Measurements from ENCODE around the gene KIF24. TPM values are rescaled to one million over a fixed set of nuclear protein-coding genes. Genes with fewer than 3 reads are reported as not detected.
"Not testable (repeated sequence)": the region's sequence is repeated elsewhere in the genome, so short reads cannot be mapped to it uniquely, and the experiment has no call there.

The KIF24 gene
- total RNA-seq, 2 donors from 2014 or later: 6.1 to 7.3 TPM

DNA sequence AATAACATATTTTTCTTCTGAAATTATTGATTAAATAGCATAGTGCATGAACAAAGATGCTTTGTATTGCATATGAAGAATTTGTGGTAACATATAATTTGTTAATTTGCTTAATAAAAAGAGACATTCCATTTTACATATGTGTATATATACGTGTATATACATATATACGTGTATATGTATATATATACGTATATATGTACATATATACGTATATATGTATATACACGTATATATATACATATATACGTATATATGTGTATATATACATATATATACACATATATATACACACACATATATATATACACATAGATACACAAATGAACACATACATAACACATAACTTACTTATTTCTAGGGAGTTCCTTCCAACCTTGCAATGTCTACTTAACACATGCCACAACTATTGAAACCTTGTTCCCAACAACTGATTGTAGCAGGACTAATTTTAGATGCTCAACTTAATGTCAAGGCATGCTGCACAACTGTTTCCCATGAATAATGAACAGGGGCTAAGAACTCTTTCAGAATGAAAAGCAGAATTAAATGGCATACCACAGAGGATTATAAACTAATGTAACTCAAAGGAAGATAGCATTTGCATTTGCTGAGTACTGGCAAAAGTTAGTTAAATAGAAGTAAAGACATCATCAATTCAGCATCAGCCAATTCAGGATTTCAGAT is 17.4 kb downstream of the KIF24 start:
- ATAC-seq (no peak), DNase-seq (ENCODE audit: low spot score in 2 of 2) (no peak)
- H3K9me3 Mint-ChIP-seq: no peaks in the 10 kb centered on the region
- H3K36me3 Mint-ChIP-seq: no peaks in the 10 kb centered on the region
- no peak overlapping the region for H3K27ac Mint-ChIP-seq

DNA sequence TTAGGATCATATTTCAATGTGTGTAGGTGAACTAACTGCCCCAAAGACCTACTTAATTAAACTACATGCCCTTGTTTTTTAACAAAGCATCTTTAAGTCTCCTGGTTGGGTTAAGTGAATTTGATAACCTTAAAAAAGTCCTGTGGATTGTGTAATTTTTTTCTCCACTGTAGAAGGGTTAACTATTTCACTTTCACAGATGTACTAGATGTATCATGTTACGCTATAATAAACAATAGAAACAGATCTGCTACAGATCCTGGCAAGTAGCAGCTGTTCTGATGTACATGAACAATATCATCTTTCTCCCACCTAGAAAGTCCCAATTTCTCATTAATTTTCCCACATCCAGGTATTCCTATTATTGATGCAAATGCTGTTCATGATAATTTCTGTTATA is 18.9 kb downstream of the KIF24 start:
- Mint-ChIP-seq H3K9me3 (no peaks in the 10 kb centered on the region), H3K27ac (no peak overlapping the region), H3K36me3 (no peaks in the 10 kb centered on the region)
- ATAC-seq (no peak), DNase-seq (ENCODE audit: low spot score in 2 of 2) (no peak)

DNA sequence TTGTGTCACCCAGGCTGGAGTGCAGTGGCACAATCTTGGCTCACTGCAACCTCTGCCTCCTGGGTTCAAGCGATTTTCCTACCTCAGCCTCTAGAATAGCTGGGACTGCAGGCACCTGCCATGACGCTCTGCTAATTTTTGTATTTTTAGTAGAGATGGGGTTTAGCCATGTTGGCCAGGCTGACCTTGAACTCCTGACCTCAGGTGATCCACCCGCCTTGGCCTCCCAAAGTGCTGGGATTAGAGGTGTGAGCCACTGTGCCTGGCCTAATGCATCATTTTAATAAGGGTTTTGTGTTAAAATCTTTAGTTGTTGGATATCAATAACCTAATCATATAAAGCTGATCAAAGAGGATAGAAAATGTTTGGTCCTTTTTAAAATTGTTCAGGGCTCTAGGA is 20.8 kb downstream of the KIF24 start:
- not testable (repeated sequence) for DNase-seq (ENCODE audit: low spot score in 2 of 2); H3K36me3 Mint-ChIP-seq; H3K27ac Mint-ChIP-seq; H3K9me3 Mint-ChIP-seq; ATAC-seq

DNA sequence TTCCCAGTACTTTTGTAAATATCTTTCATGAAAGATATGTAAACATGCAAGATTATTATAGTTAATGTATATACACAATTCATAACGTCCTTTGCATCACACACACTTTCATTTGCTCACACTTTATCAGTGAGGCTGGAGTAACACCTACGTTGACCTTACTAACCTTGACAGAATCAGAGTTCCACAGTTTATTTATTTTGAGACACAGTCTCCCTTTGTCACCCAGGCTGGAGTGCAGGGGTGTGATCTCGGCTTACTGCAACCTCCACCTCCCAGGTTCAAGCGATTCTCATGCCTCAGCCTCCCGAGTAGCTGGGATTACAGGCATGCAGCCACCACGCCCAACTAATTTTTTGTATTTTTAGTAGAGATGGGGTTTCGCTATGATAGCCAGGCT is 28.0 kb downstream of the KIF24 start:
- H3K27ac Mint-ChIP-seq, H3K9me3 Mint-ChIP-seq, H3K36me3 Mint-ChIP-seq: not testable (repeated sequence)

DNA sequence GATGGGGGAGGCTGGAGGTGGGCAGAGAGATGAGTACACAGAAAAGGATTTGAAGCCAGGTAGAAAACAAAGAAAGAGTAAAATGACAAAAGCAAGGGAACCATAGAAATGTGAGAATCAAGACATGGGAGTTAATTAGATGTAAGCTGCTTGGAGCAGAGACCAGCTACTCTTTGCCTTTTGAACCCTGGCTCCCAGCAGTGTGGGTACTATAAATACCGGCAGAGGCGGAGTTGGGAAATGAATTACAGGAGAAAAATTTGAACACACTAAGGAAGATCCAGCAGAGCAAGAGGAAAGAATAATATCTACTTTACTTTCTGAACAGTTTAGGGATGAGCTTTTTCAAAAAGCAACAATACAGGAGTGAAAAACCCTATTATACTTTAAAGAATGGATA is 36.5 kb downstream of the KIF24 start:
- DNase-seq (ENCODE audit: low spot score in 2 of 2): no peak
- Mint-ChIP-seq H3K27ac (no peak overlapping the region), H3K36me3 (no peaks in the 10 kb centered on the region), H3K9me3 (no peaks in the 10 kb centered on the region)
- no peak for ATAC-seq

More for the DNA sequence above, 28.0 kb downstream of the KIF24 start:
- ATAC-seq; DNase-seq (ENCODE audit: low spot score in 2 of 2): not testable (repeated sequence)

DNA sequence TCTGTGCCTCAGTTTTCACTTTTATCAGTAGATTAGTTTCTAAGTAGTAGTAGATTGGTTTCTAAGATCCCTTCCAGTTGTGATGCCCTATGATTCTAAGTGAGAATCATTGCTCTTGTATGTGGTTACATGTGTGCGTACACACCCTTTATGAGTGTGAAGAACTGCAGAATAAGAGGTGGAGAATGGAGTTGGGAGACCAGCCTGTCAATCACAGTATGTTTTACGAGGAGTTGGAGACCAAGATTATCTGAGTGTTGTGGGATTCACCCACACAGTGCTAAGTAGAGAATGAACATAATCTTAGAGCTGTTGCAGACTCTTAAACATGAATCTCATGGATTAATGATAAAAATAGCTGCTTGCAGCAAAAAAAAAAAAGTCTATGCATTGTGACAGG is 37.6 kb downstream of the KIF24 start:
- DNase-seq (ENCODE audit: low spot score in 2 of 2): no peak
- no peak for ATAC-seq
- Mint-ChIP-seq H3K27ac (no peak overlapping the region), H3K36me3 (peaks cover 0 to 8% of the 10 kb centered on the region in 2 donors), H3K9me3 (no peaks in the 10 kb centered on the region)

DNA sequence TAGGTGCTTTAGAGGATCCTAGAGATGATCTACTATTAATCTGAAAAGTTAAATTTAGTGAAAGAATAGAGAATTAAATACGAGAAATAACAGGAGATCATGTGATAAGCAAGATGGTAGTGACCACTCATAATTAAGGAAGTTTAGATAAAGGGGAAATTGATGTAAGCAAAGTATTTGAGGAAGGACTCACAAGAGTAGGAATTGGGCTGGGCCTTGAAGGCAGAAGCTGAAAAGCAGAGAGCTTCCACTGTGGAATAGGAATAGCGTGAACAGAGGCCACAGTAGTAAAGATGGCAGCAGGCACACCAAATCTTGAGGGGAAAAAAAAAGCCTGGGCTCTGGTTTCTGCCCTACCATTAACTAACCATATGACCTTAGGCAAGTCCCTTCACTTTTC is 38.0 kb downstream of the KIF24 start:
- peaks cover 0 to 12% of the 10 kb centered on the region in 2 donors for H3K36me3 Mint-ChIP-seq
- no peak for DNase-seq (ENCODE audit: low spot score in 2 of 2)
- no peak overlapping the region for H3K27ac Mint-ChIP-seq
- H3K9me3 Mint-ChIP-seq: no peaks in the 10 kb centered on the region
- ATAC-seq: no peak

DNA sequence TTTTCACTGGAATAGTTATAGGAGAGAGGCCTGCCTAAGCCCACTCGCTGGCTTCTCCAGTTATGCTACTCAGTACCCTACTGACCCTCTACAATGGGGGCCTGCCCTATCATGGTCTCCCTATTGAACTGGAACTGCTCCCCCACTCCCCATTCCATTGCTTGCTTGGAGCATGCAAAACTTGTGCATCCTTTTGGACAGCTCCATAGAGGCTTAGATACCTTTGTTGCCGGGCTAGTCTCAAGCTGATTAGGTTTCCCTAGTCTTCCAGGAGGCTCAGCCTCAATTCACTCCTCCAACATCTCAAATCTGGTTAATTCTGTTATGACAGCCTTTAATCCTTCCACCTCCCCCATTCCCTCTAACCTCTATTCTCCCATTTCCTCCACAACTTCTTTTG is 39.9 kb downstream of the KIF24 start:
- Mint-ChIP-seq H3K36me3 (peaks cover 0 to 12% of the 10 kb centered on the region in 2 donors), H3K9me3 (no peaks in the 10 kb centered on the region), H3K27ac (no peak overlapping the region)
- no peak for ATAC-seq
- no peak for DNase-seq (ENCODE audit: low spot score in 2 of 2)

DNA sequence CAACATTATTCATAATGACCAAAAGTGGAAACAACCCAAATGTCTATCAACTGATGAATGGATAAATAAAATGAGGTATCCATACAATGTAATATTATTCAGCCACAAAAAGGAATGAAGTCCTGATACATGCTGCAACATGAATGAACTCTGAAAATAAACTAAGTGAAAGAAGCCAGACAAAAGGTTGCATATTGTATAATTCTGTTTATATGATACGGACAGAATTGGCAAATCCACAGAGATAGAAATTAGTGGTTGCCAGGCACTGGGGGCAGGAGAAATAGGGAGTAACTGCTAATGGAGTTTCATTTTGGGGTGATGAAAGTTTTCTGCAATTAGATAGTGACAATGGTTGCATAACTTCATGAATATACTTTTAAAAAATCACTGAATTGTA is 47.0 kb downstream of the KIF24 start:
- Mint-ChIP-seq H3K36me3 (peaks cover 0 to 11% of the 10 kb centered on the region in 2 donors), H3K27ac (no peak overlapping the region), H3K9me3 (no peaks in the 10 kb centered on the region)
- DNase-seq (ENCODE audit: low spot score in 2 of 2) (no peak), ATAC-seq (no peak)

DNA sequence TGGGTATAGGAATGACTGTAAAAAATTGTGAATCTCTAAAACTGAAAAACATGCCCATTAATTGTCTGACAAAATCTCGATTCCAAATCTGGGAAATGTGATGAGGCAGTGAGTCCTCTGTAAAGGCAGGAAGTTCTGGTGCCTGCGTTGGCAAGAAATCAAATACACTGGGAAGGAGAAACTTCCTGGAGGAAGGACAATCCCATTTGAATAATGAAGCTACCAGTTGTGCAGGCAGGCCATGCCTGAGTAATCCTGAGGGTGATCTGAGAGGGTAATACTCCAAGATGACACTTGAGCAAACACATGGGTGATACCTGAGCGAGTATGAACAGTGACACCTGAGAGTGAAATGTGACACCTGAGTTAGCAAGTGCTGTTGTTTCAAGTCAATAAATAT is 49.7 kb downstream of the KIF24 start:
- DNase-seq (ENCODE audit: low spot score in 2 of 2) (no peak), ATAC-seq (no peak)
- no peaks in the 10 kb centered on the region for H3K9me3 Mint-ChIP-seq
- H3K36me3 Mint-ChIP-seq: no peaks in the 10 kb centered on the region
- H3K27ac Mint-ChIP-seq: no peak overlapping the region

Other genes starting within 250 kb of the KIF24 start
- gene DCAF12, start 202.6 kb downstream of the KIF24 start, total RNA-seq: 10 to 100 TPM; 35.1 to 42.4 TPM
- gene UBAP1, start 150.2 kb downstream of the KIF24 start, total RNA-seq: 10 to 100 TPM; 34.8 to 35.2 TPM
- 10 to 100 TPM; 42.7 to 42.9 TPM for gene NUDT2, start 301 bp upstream of the KIF24 start, total RNA-seq
- gene MYORG, start 47.6 kb upstream of the KIF24 start, total RNA-seq: 1 to 10 TPM; 2.2 to 4.6 TPM
- 10 to 100 TPM in 1 of 2 donors, 1 to 10 TPM in 1; 9.8 to 15.0 TPM for gene FAM219A, start 129.3 kb upstream of the KIF24 start, total RNA-seq
- gene DNAI1, start 129.5 kb upstream of the KIF24 start, total RNA-seq: under 1 TPM in 1 of 2 donors, not detected in 1; 0.61 TPM
- under 1 TPM in 1 of 2 donors, not detected in 1; 0.31 TPM for gene ENHO, start 193.7 kb upstream of the KIF24 start, total RNA-seq